Measurements from ENCODE around the gene SAP25. TPM values are rescaled to one million over a fixed set of nuclear protein-coding genes. Genes with fewer than 3 reads are reported as not detected.
A peak's percentile ranks its signal among the peaks of the same experiment; 100 is the strongest.

Gene SAP25
- total and polyA plus RNA-seq, 2 donors (not counting 1 experiment from before 2014, with no cell fraction given), result 51.7 to 71.9 TPM

DNA sequence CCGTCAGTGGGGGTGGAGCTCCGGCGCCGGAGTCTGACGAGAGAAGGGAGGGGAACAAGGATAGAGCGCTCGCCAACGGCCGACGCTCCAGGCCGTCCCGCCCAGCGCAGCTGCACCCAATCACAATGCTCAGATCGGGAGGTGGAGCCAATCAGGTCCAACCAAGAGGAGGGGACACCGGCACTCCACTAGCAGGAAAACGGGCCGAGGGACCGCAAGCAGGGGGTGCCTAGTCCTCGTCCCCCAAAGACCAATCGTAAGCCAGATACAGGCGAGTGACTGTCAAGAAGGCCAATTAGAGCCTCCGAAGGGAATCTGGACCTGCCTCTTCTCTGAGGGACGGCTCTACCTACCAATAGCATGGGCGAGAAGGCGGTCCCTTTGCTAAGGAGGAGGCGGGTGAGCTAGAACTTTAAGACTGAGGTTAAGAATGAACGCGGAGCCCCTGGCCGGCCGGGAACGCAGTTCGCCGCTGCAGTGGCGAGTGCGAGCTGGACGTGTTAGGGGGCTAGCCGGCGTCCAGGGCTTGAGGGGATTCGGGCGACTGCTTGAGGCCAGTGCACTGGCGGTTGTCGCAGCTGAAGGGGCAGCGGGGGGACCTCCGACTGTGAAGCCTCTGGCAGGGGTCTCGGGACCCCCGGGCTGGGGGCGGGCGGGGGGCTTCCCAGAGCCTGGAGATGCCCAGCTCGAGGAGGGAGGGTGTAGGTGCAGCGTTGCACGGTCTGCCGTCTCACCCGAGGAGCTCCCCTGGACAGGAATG, 12.7 kb upstream of the SAP25 start, which contains the start of gene FBXO24:
FBXO24 (plus strand) TSS at position 63 of the 760 bp plus-strand sequence; CDS start at position 361, 298 bp downstream.
- peaks cover 9% of the 10 kb centered on the region for H3K27me3 Mint-ChIP-seq
- peaks cover 0 to 16% of the 10 kb centered on the region in 2 experiments for H3K36me3 ChIP-seq (replicated peaks in 1 of 2; ENCODE audit: control extremely low read depth in 1 of 2, control insufficient read depth in 1 of 2, extremely low read depth in 1 of 2, insufficient read depth in 2 of 2, low read length in 1 of 2)
- no peaks in the 10 kb centered on the region for H3K9me3 Mint-ChIP-seq (ENCODE audit: insufficient read depth)

More for the DNA sequence above, 12.7 kb upstream of the SAP25 start, which contains the start of gene FBXO24:
- Histone ChIP-seq H4K20me1 (ENCODE audit: control insufficient read depth, insufficient read depth, low read length, poor library complexity, severe bottlenecking) (peaks cover 31% of the 10 kb centered on the region), H2AFZ (ENCODE audit: insufficient read depth, low read depth, low read length, poor library complexity, severe bottlenecking) (peak within 1 kb of the TSS; percentile 96), H3K4me2 (replicated peaks; ENCODE audit: low read depth, low read length, poor library complexity, severe bottlenecking) (peak within 1 kb of the TSS; percentile 98), H3K27ac (ENCODE audit: low read length in 2 of 2) (peak within 1 kb of the TSS; percentile 94 to 97), H3K27me3 (replicated peaks in 1 of 4; ENCODE audit: control extremely low read depth in 1 of 4, control insufficient read depth in 3 of 4, insufficient read depth in 4 of 4, low read length in 3 of 4) (peaks cover 0 to 14% (median 5%) of the 10 kb centered on the region in 4 experiments), H3K4me1 (ENCODE audit: control insufficient read depth in 2 of 2, insufficient read depth in 2 of 2, low read length in 2 of 2) (peaks cover 27 to 38% of the 10 kb centered on the region in 2 donors), H3K9ac (ENCODE audit: low read length) (peak within 1 kb of the TSS; percentile 82), H3K4me3 (ENCODE audit: control extremely low read depth in 1 of 5, extremely low read depth in 1 of 5, insufficient read depth in 1 of 5, low read depth in 2 of 5, low read length in 4 of 5) (peak within 1 kb of the TSS; percentile 82 to 93 (median 85)), H3K9me3 (ENCODE audit: control extremely low read depth in 1 of 3, control insufficient read depth in 2 of 3, insufficient read depth in 1 of 3, low read length in 2 of 3) (no peaks in the 10 kb centered on the region), H3K79me2 (ENCODE audit: control insufficient read depth, insufficient read depth, low read length) (peaks cover 34% of the 10 kb centered on the region)
- WGBS (ENCODE audit: insufficient coverage), result under 1% methylated on average over 50 of the region's 53 CpGs
- no peak for TF ChIP-seq EZH2 (IDR thresholded peaks at IDR 0.05; ENCODE audit: borderline replicate concordance, insufficient read depth, low read depth, low read length, poor library complexity, severe bottlenecking)
- TF ChIP-seq, protein P1, sequence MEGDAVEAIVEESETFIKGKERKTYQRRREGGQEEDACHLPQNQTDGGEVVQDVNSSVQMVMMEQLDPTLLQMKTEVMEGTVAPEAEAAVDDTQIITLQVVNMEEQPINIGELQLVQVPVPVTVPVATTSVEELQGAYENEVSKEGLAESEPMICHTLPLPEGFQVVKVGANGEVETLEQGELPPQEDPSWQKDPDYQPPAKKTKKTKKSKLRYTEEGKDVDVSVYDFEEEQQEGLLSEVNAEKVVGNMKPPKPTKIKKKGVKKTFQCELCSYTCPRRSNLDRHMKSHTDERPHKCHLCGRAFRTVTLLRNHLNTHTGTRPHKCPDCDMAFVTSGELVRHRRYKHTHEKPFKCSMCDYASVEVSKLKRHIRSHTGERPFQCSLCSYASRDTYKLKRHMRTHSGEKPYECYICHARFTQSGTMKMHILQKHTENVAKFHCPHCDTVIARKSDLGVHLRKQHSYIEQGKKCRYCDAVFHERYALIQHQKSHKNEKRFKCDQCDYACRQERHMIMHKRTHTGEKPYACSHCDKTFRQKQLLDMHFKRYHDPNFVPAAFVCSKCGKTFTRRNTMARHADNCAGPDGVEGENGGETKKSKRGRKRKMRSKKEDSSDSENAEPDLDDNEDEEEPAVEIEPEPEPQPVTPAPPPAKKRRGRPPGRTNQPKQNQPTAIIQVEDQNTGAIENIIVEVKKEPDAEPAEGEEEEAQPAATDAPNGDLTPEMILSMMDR (IDR thresholded peaks at IDR 0.05), result no peak
- peaks cover 44% of the 10 kb centered on the region for H3K4me1 Mint-ChIP-seq
- POLR2A ChIA-PET, result interaction anchor here (0.5 to 3.1 kb wide), 29 partner anchors 10 to 518 kb away, joined by 3 to 26 read pairs (median 4); partner anchors contain the start of genes AGFG2, GIGYF1, GNB2 and GPC2
- ATAC-seq (ENCODE audit: low read depth), result peak; percentile 79
- DNase-seq, result peak; percentile 100
- peak within 1 kb of the TSS; percentile 99 for H3K27ac Mint-ChIP-seq
- CTCF ChIA-PET, result interaction anchor here (0.5 to 11.1 kb wide), 26 partner anchors 14 to 668 kb away, joined by 3 to 226 read pairs (median 4); partner anchors contain the start of genes AGFG2, MOSPD3, PCOLCE and POP7
- peak within 1 kb of the TSS; percentile 98 for H3K4me3 Mint-ChIP-seq
- intact Hi-C loops (cut with micrococcal nuclease), result loop anchor here (1.0 to 5.0 kb wide), 10 partner anchors 18 to 504 kb away; partner anchors contain the start of genes AGFG2, GNB2, MEPCE and MOSPD3
